GM10266 (cell line): ENCODE results near the gene LOXL3.
A peak's percentile ranks its signal among the peaks of the same experiment; 100 is the strongest.
"Not testable (repeated sequence)": the region's sequence is repeated elsewhere in the genome, so short reads cannot be mapped to it uniquely, and the experiment has no call there.

Experiments used
- DNase-seq: peaks from one replicate; pipeline ENCODE4 v3.0.0; 2012; ENCODE audit errors: extremely low spot score
- CTCF ChIP-seq: IDR thresholded peaks from 2 replicates; pipeline ENCODE4 v1.5.1; 2012; ENCODE audit warnings: mild to moderate bottlenecking, low read depth; ENCODE audit not compliant: control insufficient read depth, insufficient read depth; ENCODE audit errors: missing control alignments

The LOXL3 gene

GRCh38 chr2:74489906-74490305 lies 63.8 kb downstream of the LOXL3 start:
- no peak for TF ChIP-seq CTCF
- no peak for DNase-seq

DNA sequence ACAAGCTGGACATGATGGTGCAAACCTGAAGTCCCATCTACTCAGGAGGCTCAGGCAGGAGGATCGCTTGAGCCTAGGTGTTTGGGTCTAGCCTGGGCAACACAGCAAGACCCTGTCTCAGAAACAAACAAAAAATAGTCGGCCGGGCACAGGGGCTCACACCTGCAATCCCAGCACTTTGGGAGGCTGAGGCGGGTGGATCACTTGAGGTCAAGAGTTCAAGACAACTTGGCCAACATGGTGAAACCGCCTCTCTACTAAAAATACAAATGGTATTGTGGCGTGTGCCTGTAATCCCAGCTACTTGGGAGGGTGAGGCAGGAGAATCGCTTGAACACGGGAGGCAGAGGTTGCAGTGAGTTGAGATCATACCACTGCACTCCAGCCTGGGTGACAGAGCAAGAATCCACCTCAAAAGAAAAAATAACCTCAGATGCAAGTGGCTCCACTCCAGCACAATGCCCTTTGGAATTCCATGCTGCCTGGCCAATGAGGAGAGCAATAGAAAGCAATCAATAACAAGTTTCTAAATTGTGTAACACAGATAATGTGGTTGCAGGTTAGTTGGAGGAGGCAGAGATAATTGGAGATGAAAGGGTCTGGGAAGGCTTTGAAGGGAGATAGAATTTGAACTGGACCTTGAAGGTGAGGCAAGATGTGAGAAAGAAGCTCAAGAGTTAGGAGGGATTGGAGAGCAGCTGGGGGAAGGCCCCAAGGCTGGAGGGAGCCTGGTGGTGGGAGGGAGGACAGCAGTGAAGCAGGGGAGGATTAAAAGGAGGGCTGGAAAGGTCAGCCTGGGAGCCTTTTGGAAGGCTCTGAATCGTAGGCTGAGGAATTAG lies 64.9 kb downstream of the LOXL3 start:
- TF ChIP-seq CTCF: no peak
- DNase-seq: no peak

GRCh38 chr2:74486141-74486540 lies 67.6 kb downstream of the LOXL3 start:
- TF ChIP-seq CTCF: no peak
- DNase-seq: no peak

DNA sequence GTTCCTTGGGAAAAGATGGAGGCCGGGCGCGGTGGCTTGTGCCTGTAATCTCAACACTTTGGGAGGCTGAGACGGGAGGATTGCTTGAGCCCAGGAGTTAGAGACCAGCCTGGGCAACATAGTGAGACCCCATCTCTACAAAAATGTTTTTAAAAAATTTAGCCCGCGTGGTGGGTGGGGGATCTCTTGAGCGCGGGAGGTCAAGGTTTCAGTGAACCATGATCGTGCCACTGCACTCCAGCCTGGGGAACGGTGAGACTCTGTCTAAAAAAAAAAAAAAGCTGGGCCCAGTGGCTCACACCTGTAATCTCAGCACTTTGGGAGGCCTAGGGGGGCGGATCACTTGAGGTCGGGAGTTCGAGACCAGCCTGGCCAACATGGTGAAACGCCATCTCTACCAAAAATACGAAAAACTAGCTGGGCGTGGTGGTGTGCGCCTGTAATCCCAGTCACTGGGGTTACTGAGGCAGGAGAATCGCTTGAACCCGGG lies 70.0 kb downstream of the LOXL3 start:
- DNase-seq: not testable (repeated sequence)

DNA sequence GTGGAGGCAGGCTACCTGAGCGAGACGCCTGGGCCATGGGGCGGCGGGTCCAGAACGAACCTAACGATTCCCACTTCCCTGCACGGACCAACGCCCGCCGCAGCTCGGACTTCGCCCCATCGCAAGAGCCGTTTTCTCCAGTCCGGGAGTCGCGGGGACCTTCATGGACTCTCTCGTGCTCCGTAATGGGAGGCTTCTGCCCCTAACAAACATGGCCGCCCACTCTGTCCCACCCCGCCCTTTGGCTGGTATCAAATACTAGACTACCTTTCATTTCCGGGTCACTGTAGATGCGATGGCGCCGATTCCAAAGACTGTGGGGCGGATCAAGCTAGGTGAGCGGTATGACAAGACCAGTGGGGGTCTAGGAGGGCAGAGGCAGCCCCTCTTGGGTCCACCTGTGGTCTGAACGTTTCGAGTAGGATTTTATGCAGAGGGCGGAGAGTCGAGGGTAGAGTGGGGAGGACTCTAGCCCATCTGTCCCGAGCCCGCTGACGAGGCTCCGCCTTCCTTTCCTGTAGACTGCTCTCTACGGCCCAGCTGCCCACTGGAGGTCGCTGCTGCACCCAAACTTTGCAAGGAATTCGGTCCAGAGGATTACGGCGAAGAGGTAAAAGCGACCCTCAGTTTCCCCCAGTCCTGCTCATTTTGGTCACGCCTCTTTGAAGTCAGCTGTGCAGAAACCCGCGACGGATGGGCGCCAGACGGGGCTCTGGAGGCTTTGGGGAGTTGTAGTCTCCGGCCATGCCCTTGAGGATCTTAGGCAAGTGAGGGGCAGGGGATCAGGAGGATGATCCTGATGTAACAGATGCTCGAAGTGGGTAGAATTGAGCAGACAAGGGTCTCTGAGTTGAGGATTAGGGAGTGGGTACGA lies 70.7 kb downstream of the LOXL3 start, which contains the start of the genes CCDC142 and TTC31:
TSS of gene CCDC142 (minus strand) at position 198 of the 874 bp plus-strand sequence. CDS start at position 37, 161 bp downstream.
TSS of gene TTC31 (plus strand) at position 281 of the 874 bp plus-strand sequence. CDS start at position 296, 15 bp downstream.
- DNase-seq: peak; percentile 93

More for the DNA sequence above, 70.7 kb downstream of the LOXL3 start, which contains the start of the genes CCDC142 and TTC31:
- peak; percentile 96 for TF ChIP-seq CTCF
